DND-41 (cell line): Measurements from ENCODE around the gene BAIAP2.

ENCODE experiments used
- ATAC-seq: fragments of 200-7000 bp; cut with Tn5 transposase; 3 replicates; pipeline ENCODE4 v1.9.1; 2021; ENCODE audit warnings: low read depth; ENCODE audit not compliant: insufficient read depth
- DNase-seq: peaks from one replicate; pipeline ENCODE4 v3.0.0-alpha.2; 2020
- H2AFZ ChIP-seq: 2 replicates; pipeline ENCODE4 v1.6.0; 2012; ENCODE audit warnings: low read depth, low read length
- H3K27ac ChIP-seq: 2 replicates; pipeline ENCODE4 v1.5.1; 2012; ENCODE audit warnings: low read length, inconsistent platforms
- H3K27me3 ChIP-seq: fragments of 200-600 bp; sonication (generic); 2 replicates; pipeline ENCODE4 v1.6.0; 2012; ENCODE audit warnings: low read length, mild to moderate bottlenecking, inconsistent platforms; ENCODE audit not compliant: insufficient read depth, poor library complexity
- H3K36me3 ChIP-seq: 2 replicates; pipeline ENCODE4 v1.5.1; 2012; ENCODE audit warnings: low read length, inconsistent platforms; ENCODE audit not compliant: insufficient read depth
- H3K4me1 ChIP-seq: 2 replicates; pipeline ENCODE4 v1.5.1; 2012; ENCODE audit warnings: mild to moderate bottlenecking, low read length; ENCODE audit not compliant: insufficient read depth
- H3K4me2 ChIP-seq: 2 replicates; pipeline ENCODE4 v1.6.0; 2012; ENCODE audit warnings: mild to moderate bottlenecking, moderate library complexity, low read length, inconsistent platforms; ENCODE audit not compliant: insufficient read depth
- H3K4me3 ChIP-seq, 2 experiments: fragments of 200-600 bp in 1 of 2; shearing (Covaris generic) in 1 of 2; 2 replicates each; pipeline ENCODE4 v1.5.1; 2012 to 2016; ENCODE audit warnings: inconsistent platforms in 2 of 2, low read length in 2 of 2, mild to moderate bottlenecking in 2 of 2, low read depth in 1 of 2, moderate library complexity in 1 of 2
- H3K79me2 ChIP-seq: 2 replicates; pipeline ENCODE4 v1.6.0; 2012; ENCODE audit warnings: low read length, inconsistent platforms; ENCODE audit not compliant: insufficient read depth
- H3K9ac ChIP-seq: 2 replicates; pipeline ENCODE4 v1.6.0; 2012; ENCODE audit warnings: low read depth, mild to moderate bottlenecking, inconsistent platforms, low read length, moderate library complexity
- H3K9me3 ChIP-seq: 2 replicates; pipeline ENCODE4 v1.5.1; 2012; ENCODE audit warnings: low read length, moderate library complexity, mild to moderate bottlenecking, inconsistent platforms; ENCODE audit not compliant: insufficient read depth, severe bottlenecking
- H4K20me1 ChIP-seq: 2 replicates; pipeline ENCODE4 v1.6.0; 2012; ENCODE audit warnings: low read length; ENCODE audit not compliant: insufficient read depth
- EZH2 ChIP-seq: IDR thresholded peaks from 3 replicates; pipeline ENCODE4 v1.6.1; 2012; ENCODE audit warnings: borderline replicate concordance, low read depth, mild to moderate bottlenecking, moderate library complexity, low read length, inconsistent platforms; ENCODE audit not compliant: severe bottlenecking
- TF ChIP-seq, protein P1 (sequence below): IDR thresholded peaks from 2 replicates; pipeline ENCODE4 v1.5.1; 2012; ENCODE audit warnings: borderline replicate concordance, low read length, moderate library complexity, mild to moderate bottlenecking; ENCODE audit not compliant: poor library complexity, severe bottlenecking; ENCODE audit errors: extremely low read depth

Gene BAIAP2

DNA sequence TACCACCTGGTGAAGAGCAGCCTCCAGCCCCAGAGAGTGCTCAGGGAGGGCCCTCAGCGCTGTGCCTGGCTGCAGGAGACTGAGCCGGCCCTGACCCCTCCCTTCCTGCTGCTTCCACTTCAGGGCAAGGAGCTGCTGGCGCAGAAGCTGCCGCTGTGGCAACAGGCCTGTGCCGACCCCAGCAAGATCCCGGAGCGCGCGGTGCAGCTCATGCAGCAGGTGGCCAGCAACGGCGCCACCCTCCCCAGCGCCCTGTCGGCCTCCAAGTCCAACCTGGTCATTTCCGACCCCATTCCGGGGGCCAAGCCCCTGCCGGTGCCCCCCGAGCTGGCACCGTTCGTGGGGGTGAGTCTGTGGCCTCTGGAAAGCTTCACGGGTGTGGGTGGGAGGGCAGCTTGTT lies 68.4 kb downstream of the BAIAP2 start:
- Histone ChIP-seq H3K4me2 (no peak overlapping the region), H3K9ac (no peak overlapping the region), H3K9me3 (no peaks in the 10 kb centered on the region), H3K79me2 (no peaks in the 10 kb centered on the region), H2AFZ (no peak overlapping the region), H3K4me3 (no peak overlapping the region), H3K4me1 (0 out of 2 replicates have a peak, but pooled peaks cover 2% of the 10 kb centered on the region), H3K27me3 (no peaks in the 10 kb centered on the region), H3K36me3 (no peaks in the 10 kb centered on the region), H4K20me1 (peaks cover 12% of the 10 kb centered on the region), H3K27ac (no peak overlapping the region)
- ATAC-seq (no peak), DNase-seq (no peak)
- no peak for TF ChIP-seq EZH2
- TF ChIP-seq, protein P1, sequence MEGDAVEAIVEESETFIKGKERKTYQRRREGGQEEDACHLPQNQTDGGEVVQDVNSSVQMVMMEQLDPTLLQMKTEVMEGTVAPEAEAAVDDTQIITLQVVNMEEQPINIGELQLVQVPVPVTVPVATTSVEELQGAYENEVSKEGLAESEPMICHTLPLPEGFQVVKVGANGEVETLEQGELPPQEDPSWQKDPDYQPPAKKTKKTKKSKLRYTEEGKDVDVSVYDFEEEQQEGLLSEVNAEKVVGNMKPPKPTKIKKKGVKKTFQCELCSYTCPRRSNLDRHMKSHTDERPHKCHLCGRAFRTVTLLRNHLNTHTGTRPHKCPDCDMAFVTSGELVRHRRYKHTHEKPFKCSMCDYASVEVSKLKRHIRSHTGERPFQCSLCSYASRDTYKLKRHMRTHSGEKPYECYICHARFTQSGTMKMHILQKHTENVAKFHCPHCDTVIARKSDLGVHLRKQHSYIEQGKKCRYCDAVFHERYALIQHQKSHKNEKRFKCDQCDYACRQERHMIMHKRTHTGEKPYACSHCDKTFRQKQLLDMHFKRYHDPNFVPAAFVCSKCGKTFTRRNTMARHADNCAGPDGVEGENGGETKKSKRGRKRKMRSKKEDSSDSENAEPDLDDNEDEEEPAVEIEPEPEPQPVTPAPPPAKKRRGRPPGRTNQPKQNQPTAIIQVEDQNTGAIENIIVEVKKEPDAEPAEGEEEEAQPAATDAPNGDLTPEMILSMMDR: no peak

DNA sequence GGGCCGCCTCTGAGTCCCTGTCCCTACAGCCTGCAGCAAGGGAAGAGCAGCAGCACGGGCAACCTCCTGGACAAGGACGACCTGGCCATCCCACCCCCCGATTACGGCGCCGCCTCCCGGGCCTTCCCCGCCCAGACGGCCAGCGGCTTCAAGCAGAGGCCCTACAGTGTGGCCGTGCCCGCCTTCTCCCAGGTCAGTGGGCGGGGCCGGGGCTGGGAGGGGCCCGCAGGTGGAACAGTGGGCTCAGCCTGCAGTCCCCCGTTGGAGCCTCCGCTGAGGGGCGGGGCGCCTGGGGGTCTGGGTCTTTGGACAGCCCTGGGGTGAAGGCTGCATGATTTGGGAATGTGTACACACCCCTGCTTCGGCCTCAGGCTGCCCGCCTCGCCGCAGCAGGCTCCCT lies 71.8 kb downstream of the BAIAP2 start:
- Histone ChIP-seq H3K27ac (no peak overlapping the region), H3K4me2 (no peak overlapping the region), H3K4me1 (no peaks in the 10 kb centered on the region), H3K4me3 (no peak overlapping the region), H3K36me3 (no peaks in the 10 kb centered on the region), H4K20me1 (peaks cover 10% of the 10 kb centered on the region), H3K9ac (no peak overlapping the region), H2AFZ (no peak overlapping the region), H3K9me3 (no peaks in the 10 kb centered on the region), H3K27me3 (no peaks in the 10 kb centered on the region), H3K79me2 (no peaks in the 10 kb centered on the region)
- DNase-seq (no peak), ATAC-seq (no peak)
- TF ChIP-seq, protein P1: no peak
- TF ChIP-seq EZH2: no peak

GRCh38 chr17:81108220-81108619 lies 73.3 kb downstream of the BAIAP2 start:
- no peak overlapping the region for H3K4me2 ChIP-seq
- no peak for ATAC-seq

GRCh38 chr17:81109957-81110356 lies 75.0 kb downstream of the BAIAP2 start:
- ATAC-seq: no peak
- peaks cover 8% of the 10 kb centered on the region; the same call in 1 of the 2 replicates for H4K20me1 ChIP-seq
- H3K4me3 ChIP-seq: no peak overlapping the region
- H3K9me3 ChIP-seq: no peaks in the 10 kb centered on the region
- no peaks in the 10 kb centered on the region for H3K4me1 ChIP-seq
- no peak for TF ChIP-seq EZH2
- TF ChIP-seq, protein P1: no peak
- H3K4me2 ChIP-seq: no peak overlapping the region
- no peak overlapping the region for H2AFZ ChIP-seq
- no peak overlapping the region for H3K27ac ChIP-seq
- DNase-seq: no peak
- H3K9ac ChIP-seq: no peak overlapping the region
- H3K79me2 ChIP-seq: no peaks in the 10 kb centered on the region
- H3K27me3 ChIP-seq: no peaks in the 10 kb centered on the region
- no peaks in the 10 kb centered on the region for H3K36me3 ChIP-seq

More at GRCh38 chr17:81108220-81108619, 73.3 kb downstream of the BAIAP2 start:
- Histone ChIP-seq H3K9me3 (no peaks in the 10 kb centered on the region), H4K20me1 (peaks cover 10% of the 10 kb centered on the region), H3K4me3 (no peak overlapping the region), H3K79me2 (no peaks in the 10 kb centered on the region), H3K27ac (no peak overlapping the region), H3K4me1 (no peaks in the 10 kb centered on the region), H2AFZ (no peak overlapping the region), H3K9ac (no peak overlapping the region), H3K36me3 (no peaks in the 10 kb centered on the region), H3K27me3 (no peaks in the 10 kb centered on the region)
- no peak for DNase-seq
- TF ChIP-seq, protein P1: no peak
